SK-N-SH (cell line): ENCODE data around the gene C4orf36. TPM values are rescaled to one million over a fixed set of nuclear protein-coding genes. Genes with fewer than 3 reads are reported as not detected.

Experiments used
- GABPA ChIP-seq: IDR thresholded peaks from 2 replicates; pipeline ENCODE4 v1.4.0; 2012; ENCODE audit warnings: low read depth, mild to moderate bottlenecking
- IRF3 ChIP-seq: fragments of 150-350 bp; IDR thresholded peaks from 2 replicates; pipeline ENCODE4 v1.6.1; 2016; ENCODE audit warnings: mild to moderate bottlenecking, low read depth, low read length
- JUND ChIP-seq: IDR thresholded peaks from 2 replicates; pipeline ENCODE4 v1.4.0; 2012
- NRF1 ChIP-seq: IDR thresholded peaks from 2 replicates; pipeline ENCODE4 v1.6.1; 2012; ENCODE audit warnings: low read depth, mild to moderate bottlenecking, low read length
- PBX3 ChIP-seq: IDR thresholded peaks from 2 replicates; pipeline ENCODE4; 2012
- TEAD4 ChIP-seq: IDR thresholded peaks from 2 replicates; pipeline ENCODE4 v1.4.0; 2012; ENCODE audit warnings: mild to moderate bottlenecking, borderline replicate concordance; ENCODE audit not compliant: insufficient read depth
- polyA plus RNA-seq, 3 experiments: library from polyadenylated mRNA; depleted of rRNA; stranded (reverse); fragments of >200 nt; gene quantifications; 2 replicates each; pipeline ENCODE4 v1.2.3, GENCODE V29; 2012
- TF ChIP-seq, protein P1 (sequence below): IDR thresholded peaks from 2 replicates; pipeline ENCODE4 v1.6.1; 2012; ENCODE audit warnings: mild to moderate bottlenecking, low read depth, low read length, moderate library complexity

C4orf36 gene
- polyA plus RNA-seq, 1 of the 3 experiments (the other 2 are of a cell fraction), result 0.71 TPM

GRCh38 chr4:86831262-86832130 is 60.7 kb downstream of the C4orf36 start (continued):
- TF ChIP-seq, protein P1, sequence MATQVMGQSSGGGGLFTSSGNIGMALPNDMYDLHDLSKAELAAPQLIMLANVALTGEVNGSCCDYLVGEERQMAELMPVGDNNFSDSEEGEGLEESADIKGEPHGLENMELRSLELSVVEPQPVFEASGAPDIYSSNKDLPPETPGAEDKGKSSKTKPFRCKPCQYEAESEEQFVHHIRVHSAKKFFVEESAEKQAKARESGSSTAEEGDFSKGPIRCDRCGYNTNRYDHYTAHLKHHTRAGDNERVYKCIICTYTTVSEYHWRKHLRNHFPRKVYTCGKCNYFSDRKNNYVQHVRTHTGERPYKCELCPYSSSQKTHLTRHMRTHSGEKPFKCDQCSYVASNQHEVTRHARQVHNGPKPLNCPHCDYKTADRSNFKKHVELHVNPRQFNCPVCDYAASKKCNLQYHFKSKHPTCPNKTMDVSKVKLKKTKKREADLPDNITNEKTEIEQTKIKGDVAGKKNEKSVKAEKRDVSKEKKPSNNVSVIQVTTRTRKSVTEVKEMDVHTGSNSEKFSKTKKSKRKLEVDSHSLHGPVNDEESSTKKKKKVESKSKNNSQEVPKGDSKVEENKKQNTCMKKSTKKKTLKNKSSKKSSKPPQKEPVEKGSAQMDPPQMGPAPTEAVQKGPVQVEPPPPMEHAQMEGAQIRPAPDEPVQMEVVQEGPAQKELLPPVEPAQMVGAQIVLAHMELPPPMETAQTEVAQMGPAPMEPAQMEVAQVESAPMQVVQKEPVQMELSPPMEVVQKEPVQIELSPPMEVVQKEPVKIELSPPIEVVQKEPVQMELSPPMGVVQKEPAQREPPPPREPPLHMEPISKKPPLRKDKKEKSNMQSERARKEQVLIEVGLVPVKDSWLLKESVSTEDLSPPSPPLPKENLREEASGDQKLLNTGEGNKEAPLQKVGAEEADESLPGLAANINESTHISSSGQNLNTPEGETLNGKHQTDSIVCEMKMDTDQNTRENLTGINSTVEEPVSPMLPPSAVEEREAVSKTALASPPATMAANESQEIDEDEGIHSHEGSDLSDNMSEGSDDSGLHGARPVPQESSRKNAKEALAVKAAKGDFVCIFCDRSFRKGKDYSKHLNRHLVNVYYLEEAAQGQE, result no peak
- TF ChIP-seq IRF3 (no peak), JUND (no peak), NRF1 (no peak), TEAD4 (no peak), GABPA (no peak), PBX3 (no peak)

Other genes starting within 250 kb of the C4orf36 start
- not detected in 2 replicates for gene SLC10A6, start 43.0 kb downstream of the C4orf36 start, polyA plus RNA-seq (2012; rRNA removed)
- 2.2 and 2.7 TPM in 2 replicates for gene AFF1, start 42.6 kb upstream of the C4orf36 start, polyA plus RNA-seq (2012; rRNA removed)